ENCODE measurements around the gene ZNF655. TPM values are rescaled to one million over a fixed set of nuclear protein-coding genes. Genes with fewer than 3 reads are reported as not detected.

ZNF655 gene
- polyA plus RNA-seq, 3 donors: 61.6 to 151 (median 62.2) TPM

GRCh38 chr7:99588868-99589267, 30.4 kb downstream of the ZNF655 start:
- no peak for DNase-seq
- no peak for TF ChIP-seq CTCF (IDR thresholded peaks at IDR 0.05)
- H3K9me3 Mint-ChIP-seq: peaks cover 0 to 1% (median 0%) of the 10 kb centered on the region in 7 donors
- Histone ChIP-seq H2AFZ (ENCODE audit: insufficient read depth, low read depth, low read length, poor library complexity, severe bottlenecking) (no peak overlapping the region), H3K27ac (ENCODE audit: low read depth in 1 of 2, low read length in 2 of 2) (no peak overlapping the region), H3K9me3 (replicated peaks in 1 of 2; ENCODE audit: control insufficient read depth in 1 of 2, insufficient read depth in 1 of 2, low read length in 2 of 2) (no peaks in the 10 kb centered on the region), H3K4me2 (replicated peaks; ENCODE audit: extremely low read depth, low read length, poor library complexity, severe bottlenecking) (no peak overlapping the region), H3K4me3 (replicated peaks in 1 of 3; ENCODE audit: low read depth in 2 of 3, low read length in 3 of 3) (no peak overlapping the region), H3K27me3 (ENCODE audit: control insufficient read depth in 2 of 2, insufficient read depth in 2 of 2, low read length in 2 of 2) (peaks cover 8 to 11% of the 10 kb centered on the region in 2 donors), H3K9ac (ENCODE audit: insufficient read depth, low read length, poor library complexity, severe bottlenecking) (no peak overlapping the region), H3K4me1 (ENCODE audit: control insufficient read depth in 1 of 2, insufficient read depth in 2 of 2, low read length in 2 of 2) (no peaks in the 10 kb centered on the region), H4K20me1 (ENCODE audit: insufficient read depth, low read length) (no peaks in the 10 kb centered on the region), H3K36me3 (replicated peaks in 1 of 2; ENCODE audit: control insufficient read depth in 1 of 2, insufficient read depth in 2 of 2, low read length in 2 of 2) (no peaks in the 10 kb centered on the region), H3K79me2 (ENCODE audit: insufficient read depth, low read length) (no peaks in the 10 kb centered on the region)
- no peak overlapping the region for H3K27ac Mint-ChIP-seq
- H3K4me3 Mint-ChIP-seq: no peak overlapping the region
- H3K36me3 Mint-ChIP-seq: no peaks in the 10 kb centered on the region
- H3K27me3 Mint-ChIP-seq (ENCODE audit: low read depth in 3 of 3): peaks cover 0 to 6% (median 0%) of the 10 kb centered on the region in 3 donors
- intact Hi-C loops (cut with micrococcal nuclease): no loop called here
- no peaks in the 10 kb centered on the region for H3K4me1 Mint-ChIP-seq
- no CpG with 5 or more reads among the region's 3 CpGs for WGBS (ENCODE audit: insufficient coverage)

GRCh38 chr7:99594948-99595745, 36.7 kb downstream of the ZNF655 start:
- Mint-ChIP-seq H3K27ac (no peak overlapping the region), H3K27me3 (ENCODE audit: low read depth in 3 of 3) (peaks cover 0 to 2% (median 0%) of the 10 kb centered on the region in 3 donors), H3K36me3 (no peaks in the 10 kb centered on the region), H3K4me1 (no peaks in the 10 kb centered on the region), H3K4me3 (no peak overlapping the region), H3K9me3 (peaks cover 0 to 3% (median 0%) of the 10 kb centered on the region in 7 donors)
- TF ChIP-seq CTCF (IDR thresholded peaks at IDR 0.05): no peak
- Histone ChIP-seq H3K27ac (ENCODE audit: low read depth in 1 of 2, low read length in 2 of 2) (no peak overlapping the region), H3K9ac (ENCODE audit: insufficient read depth, low read length, poor library complexity, severe bottlenecking) (no peak overlapping the region), H3K79me2 (ENCODE audit: insufficient read depth, low read length) (no peaks in the 10 kb centered on the region), H3K4me1 (ENCODE audit: control insufficient read depth in 1 of 2, insufficient read depth in 2 of 2, low read length in 2 of 2) (no peaks in the 10 kb centered on the region), H3K36me3 (replicated peaks in 1 of 2; ENCODE audit: control insufficient read depth in 1 of 2, insufficient read depth in 2 of 2, low read length in 2 of 2) (no peaks in the 10 kb centered on the region), H3K4me3 (replicated peaks in 1 of 3; ENCODE audit: low read depth in 2 of 3, low read length in 3 of 3) (no peak overlapping the region), H4K20me1 (ENCODE audit: insufficient read depth, low read length) (no peaks in the 10 kb centered on the region), H3K27me3 (ENCODE audit: control insufficient read depth in 2 of 2, insufficient read depth in 2 of 2, low read length in 2 of 2) (no peaks in the 10 kb centered on the region), H3K4me2 (replicated peaks; ENCODE audit: extremely low read depth, low read length, poor library complexity, severe bottlenecking) (no peak overlapping the region), H2AFZ (ENCODE audit: insufficient read depth, low read depth, low read length, poor library complexity, severe bottlenecking) (no peak overlapping the region), H3K9me3 (replicated peaks in 1 of 2; ENCODE audit: control insufficient read depth in 1 of 2, insufficient read depth in 1 of 2, low read length in 2 of 2) (no peaks in the 10 kb centered on the region)
- no peak for DNase-seq
- intact Hi-C loops (cut with micrococcal nuclease): no loop called here
- no CpG with 5 or more reads among the region's 7 CpGs for WGBS (ENCODE audit: insufficient coverage)

Data from CD14-positive monocyte (primary cell).